ENCODE measurements around the gene PPIL1. TPM values are rescaled to one million over a fixed set of nuclear protein-coding genes. Genes with fewer than 3 reads are reported as not detected.

PPIL1 gene
- total RNA-seq, 2 donors from 2014 or later, result 18.7 to 35.9 TPM

DNA sequence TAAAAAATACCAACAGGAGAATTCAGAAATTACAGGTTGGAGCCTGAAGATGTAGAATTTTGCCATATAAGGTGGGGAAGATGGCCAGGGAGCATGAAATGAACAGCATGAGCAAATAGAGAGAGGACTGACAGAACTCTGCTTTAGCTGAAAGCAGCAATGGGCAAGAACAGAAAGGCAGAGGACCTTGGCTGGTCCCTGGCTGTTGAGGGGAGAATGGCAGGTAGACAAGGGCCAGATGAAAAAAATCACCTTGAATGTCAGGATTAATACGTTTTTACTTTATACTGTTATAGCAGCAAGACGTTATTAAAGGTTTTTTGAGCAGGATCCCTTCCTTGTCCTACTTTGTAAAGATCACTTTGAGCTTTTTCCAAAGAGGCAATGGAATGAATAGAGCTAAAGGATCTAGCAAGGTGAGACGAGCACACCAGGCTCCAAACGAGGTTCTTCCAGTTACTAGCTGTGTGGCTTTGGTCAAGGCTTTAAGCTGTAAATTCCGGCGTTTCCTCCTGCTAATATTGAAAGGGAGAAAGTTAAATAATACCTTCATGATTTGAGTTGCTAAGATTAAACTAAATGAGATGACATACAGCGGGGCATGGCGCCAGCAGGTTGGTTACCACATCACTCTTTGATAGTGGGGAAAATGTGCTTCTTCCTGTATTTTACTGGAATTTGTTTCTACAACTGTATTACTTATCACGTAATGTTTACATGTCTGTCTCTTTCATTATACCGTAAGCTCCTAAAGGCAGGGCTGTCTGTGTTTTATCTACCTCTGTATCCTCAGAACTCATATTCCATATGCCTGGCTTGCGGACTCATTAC, 776 bp downstream of the PPIL1 start:
- Histone ChIP-seq H3K27me3 (replicated peaks; ENCODE audit: insufficient read depth) (no peaks in the 10 kb centered on the region), H3K36me3 (no peaks in the 10 kb centered on the region), H3K4me1 (replicated peaks) (no peaks in the 10 kb centered on the region), H3K4me3 (peak overlapping the region; percentile 75 to 81), H3K9me3 (no peaks in the 10 kb centered on the region), H3K27ac (peak overlapping the region; percentile 79 to 80)
- TF ChIP-seq CTCF (IDR thresholded peaks at IDR 0.05) (peak in 1 of 4 experiments; percentile 16), POLR2AphosphoS5 (IDR thresholded peaks at IDR 0.05) (no peak)
- intact Hi-C loops (cut with DNase I), result no loop called here
- DNase-seq (ENCODE audit: low spot score), result no peak
- WGBS, result 7% methylated on average over 11 of the region's 11 CpGs

DNA sequence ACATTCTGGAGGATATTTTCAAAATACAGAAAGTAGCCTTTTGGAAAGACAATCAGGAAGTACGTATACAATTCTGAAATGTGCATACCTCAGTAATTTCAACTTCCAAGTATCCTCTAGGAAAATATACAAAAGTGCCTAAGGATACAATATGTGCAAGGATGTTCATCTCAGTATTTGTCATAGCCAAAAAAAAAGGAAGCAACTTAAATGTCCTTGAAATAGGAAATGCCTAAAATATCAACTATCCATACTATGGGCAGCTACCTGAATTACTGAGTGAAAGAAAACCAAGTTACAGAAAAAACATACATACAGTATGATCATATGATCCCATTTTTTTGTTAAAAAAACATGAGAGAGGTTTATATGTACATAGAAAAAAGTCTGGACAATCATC, 1.5 kb downstream of the PPIL1 start:
- Histone ChIP-seq H3K4me1 (replicated peaks) (no peaks in the 10 kb centered on the region), H3K9me3 (no peaks in the 10 kb centered on the region), H3K27me3 (replicated peaks; ENCODE audit: insufficient read depth) (no peaks in the 10 kb centered on the region), H3K4me3 (no peak overlapping the region), H3K27ac (no peak overlapping the region), H3K36me3 (no peaks in the 10 kb centered on the region)
- intact Hi-C loops (cut with DNase I), result no loop called here
- no peak for TF ChIP-seq CTCF (IDR thresholded peaks at IDR 0.05)
- TF ChIP-seq POLR2A (IDR thresholded peaks at IDR 0.05), result no peak
- TF ChIP-seq POLR2AphosphoS5 (IDR thresholded peaks at IDR 0.05), result no peak
- DNase-seq (ENCODE audit: low spot score), result no peak
- WGBS, result 95% methylated on average over 1 of the region's 1 CpG

DNA sequence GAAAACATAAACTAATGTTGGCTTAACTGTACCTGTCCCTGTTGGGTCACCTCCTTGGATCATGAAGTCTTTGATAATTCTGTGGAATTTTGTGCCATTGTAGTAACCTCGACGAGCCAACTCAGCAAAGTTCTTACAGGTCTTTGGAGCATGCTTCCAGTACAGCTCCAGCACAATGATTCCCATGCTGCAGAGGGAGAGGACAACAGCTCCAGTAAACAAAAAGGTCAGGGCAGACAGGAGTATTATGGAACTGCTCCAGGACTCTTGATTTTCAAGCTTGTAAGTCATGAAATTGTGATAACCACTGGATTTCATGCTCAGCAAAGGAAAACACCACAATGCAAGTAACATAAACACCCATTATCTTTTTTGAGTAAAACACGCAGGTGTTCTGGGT, 2.9 kb downstream of the PPIL1 start:
- no peak for DNase-seq (ENCODE audit: low spot score)
- Histone ChIP-seq H3K27me3 (replicated peaks; ENCODE audit: insufficient read depth) (no peaks in the 10 kb centered on the region), H3K27ac (no peak overlapping the region), H3K36me3 (no peaks in the 10 kb centered on the region), H3K9me3 (no peaks in the 10 kb centered on the region), H3K4me3 (no peak overlapping the region), H3K4me1 (replicated peaks) (no peaks in the 10 kb centered on the region)
- 96% methylated on average over 3 of the region's 3 CpGs for WGBS
- no peak for TF ChIP-seq POLR2A (IDR thresholded peaks at IDR 0.05)
- no peak for TF ChIP-seq POLR2AphosphoS5 (IDR thresholded peaks at IDR 0.05)
- no peak for TF ChIP-seq CTCF (IDR thresholded peaks at IDR 0.05)
- intact Hi-C loops (cut with DNase I), result no loop called here

GRCh38 chr6:36867471-36868224, 7.0 kb downstream of the PPIL1 start:
- Histone ChIP-seq H3K27ac (no peak overlapping the region), H3K9me3 (no peaks in the 10 kb centered on the region), H3K27me3 (replicated peaks; ENCODE audit: insufficient read depth) (no peaks in the 10 kb centered on the region), H3K36me3 (no peaks in the 10 kb centered on the region), H3K4me1 (replicated peaks) (no peaks in the 10 kb centered on the region), H3K4me3 (no peak overlapping the region)
- TF ChIP-seq CTCF (IDR thresholded peaks at IDR 0.05) (no peak), POLR2A (IDR thresholded peaks at IDR 0.05) (no peak), POLR2AphosphoS5 (IDR thresholded peaks at IDR 0.05) (no peak)
- intact Hi-C loops (cut with DNase I), result no loop called here
- 70% methylated on average over 4 of the region's 4 CpGs for WGBS
- no peak for DNase-seq (ENCODE audit: low spot score)
